Stomach (tissue), 9 donors: ENCODE results near the gene CCDC184. TPM values are rescaled to one million over a fixed set of nuclear protein-coding genes. Genes with fewer than 3 reads are reported as not detected.

Source experiments
- DNase-seq, 2 donors: peaks; one replicate each; pipeline versions ENCODE4 v3.0.0 to v3.0.0-alpha.2; 2013 to 2019
- H3K27ac ChIP-seq, 5 donors: fragments of 200-600 bp in 4 of 5; sonication (generic) in 4 of 5; one replicate each; pipeline ENCODE4 v1.5.1; 2013 to 2019; ENCODE audit warnings: mild to moderate bottlenecking in 1 of 5, moderate library complexity in 1 of 5
- H3K27me3 ChIP-seq, 3 donors: fragments of 200-600 bp; sonication (generic); one replicate each; pipeline ENCODE4 v1.5.1; 2017 to 2019; ENCODE audit warnings: mixed run types in 1 of 3
- H3K36me3 ChIP-seq, 4 donors: fragments of 200-600 bp; sonication (generic); 1 replicate in 3 of 4; 2 replicates in 1 of 4; pipeline ENCODE4 v1.5.1; 2016 to 2019
- H3K4me1 ChIP-seq, 4 donors: fragments of 200-600 bp; sonication (generic); one replicate each; pipeline ENCODE4 v1.5.1; 2016 to 2019
- H3K4me3 ChIP-seq, 4 donors: fragments of 200-600 bp; sonication (generic) in 3 of 4; one replicate each; pipeline ENCODE4 v1.5.1; 2016 to 2019; ENCODE audit warnings: mild to moderate bottlenecking in 1 of 4
- H3K9me3 ChIP-seq, 4 donors: fragments of 200-600 bp; sonication (generic); one replicate each; pipeline ENCODE4 v1.5.1; 2016 to 2019
- CTCF ChIP-seq, 7 experiments: fragments of 450-650 bp in 4 of 7; fragments of 200-600 bp in 3 of 7; sonication (generic) in 3 of 7; IDR thresholded peaks; one replicate each; pipeline ENCODE4 v1.5.1; 2016 to 2019; ENCODE audit warnings: antibody characterized with exemption in 7 of 7, control low read depth in 2 of 7, mild to moderate bottlenecking in 1 of 7
- EP300 ChIP-seq: sonication (generic); formaldehyde crosslinking; IDR thresholded peaks from one replicate; pipeline ENCODE4 v1.6.1; 2017; ENCODE audit warnings: antibody characterized with exemption
- POLR2A ChIP-seq, 4 donors: fragments of 450-650 bp; IDR thresholded peaks; one replicate each; pipeline ENCODE4 v1.6.1; 2016; ENCODE audit warnings: antibody characterized with exemption in 4 of 4, control low read depth in 2 of 4, mild to moderate bottlenecking in 1 of 4, moderate library complexity in 1 of 4
- POLR2AphosphoS5 ChIP-seq, 3 donors: sonication (generic); formaldehyde crosslinking; IDR thresholded peaks; one replicate each; pipeline ENCODE4 v1.6.1; 2016; ENCODE audit warnings: antibody characterized with exemption in 3 of 3
- WGBS, 5 donors: extraction: QIAGEN DNeasy Blood & Tissue Kit in 3 of 5; methylation state at CpG; one replicate each; pipeline versions ENCODE4 v1.1.5 to v1.1.7; 2013 to 2018; 5-methylcytosine and 5-hydroxymethylcytosine counted together
- intact Hi-C: fragments of 100-400 bp; cut with DNase I; formaldehyde crosslinking; loops from one replicate; pipeline ENCODE4 v1.15.1; 2023; ENCODE audit warnings: low total_unique reads
- polyA plus RNA-seq, 3 donors: library from polyadenylated mRNA; stranded (reverse); fragments of 200-250 nt; gene quantifications; one replicate each; pipeline ENCODE4 v1.2.3, GENCODE V29; 2013
- total RNA-seq, 5 donors: library from RNA; depleted of rRNA; stranded (reverse); fragments of >200 nt; gene quantifications; one replicate each; pipeline versions ENCODE4 v1.1.0 to v1.2.3, GENCODE V29; 2014 to 2016
- donor health status: healthy with polysubstance abuse.
- donor health status: Bipolar disorder and iron deficiency.
- donor health status: healthy.

The CCDC184 gene
- total and polyA plus RNA-seq, 8 donors = 0.29 to 4.7 (median 0.99) TPM; not detected in 2

- TF ChIP-seq EP300 (no peak), CTCF (IDR thresholded peaks at IDR 0.05) (no peak), POLR2AphosphoS5 (IDR thresholded peaks at IDR 0.05) (no peak), POLR2A (IDR thresholded peaks at IDR 0.05) (no peak)
- no peaks in the 10 kb centered on the region for H3K27me3 ChIP-seq
- H3K4me3 ChIP-seq = no peak overlapping the region
- H3K4me1 ChIP-seq = peaks cover 4 to 33% (median 20%) of the 10 kb centered on the region in 4 donors
- 44 to 61% (median 50%) methylated on average over 3 of the region's 3 CpGs for WGBS, 5 donors
- H3K9me3 ChIP-seq = peaks cover 3 to 21% (median 14%) of the 10 kb centered on the region in 4 donors
- intact Hi-C loops = no loop called here
- peak in 1 of 2 donors; percentile 55 for DNase-seq
- H3K36me3 ChIP-seq = peaks cover 0 to 10% (median under 1%) of the 10 kb centered on the region in 4 donors
- H3K27ac ChIP-seq = peak overlapping the region in 4 of 5 donors; percentile 92 to 98 (median 96)
Observed at GRCh38 chr12:48199774-48200221, 16.4 kb downstream of the CCDC184 start.

DNA sequence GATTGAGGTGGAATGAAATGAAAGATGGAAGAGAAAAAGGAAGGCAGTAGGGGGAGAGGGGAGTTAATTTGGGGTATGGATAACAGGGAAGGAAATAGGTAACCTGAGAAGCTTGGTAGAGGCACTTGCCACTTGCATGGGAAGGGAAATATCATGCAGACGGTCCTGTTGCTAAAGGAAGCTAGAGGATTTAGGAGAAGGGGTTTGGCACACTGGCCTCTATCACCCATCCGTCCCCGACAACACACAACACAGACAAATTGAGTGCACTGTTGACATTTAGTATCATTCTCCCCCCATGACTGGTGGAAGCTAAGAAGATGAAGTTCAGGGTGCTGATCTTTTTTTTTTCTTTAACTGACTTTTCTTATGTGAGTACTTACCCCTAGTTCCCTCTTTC is 17.6 kb downstream of the CCDC184 start:
- Histone ChIP-seq H3K36me3 (peaks cover 0 to 21% (median 4%) of the 10 kb centered on the region in 4 donors), H3K4me3 (no peak overlapping the region), H3K4me1 (peaks cover 4 to 33% (median 20%) of the 10 kb centered on the region in 4 donors), H3K27me3 (no peaks in the 10 kb centered on the region), H3K9me3 (peaks cover 3 to 34% (median 24%) of the 10 kb centered on the region in 4 donors), H3K27ac (no peak overlapping the region)
- no peak for TF ChIP-seq EP300
- TF ChIP-seq POLR2A (IDR thresholded peaks at IDR 0.05) = no peak
- TF ChIP-seq POLR2AphosphoS5 (IDR thresholded peaks at IDR 0.05) = no peak
- no peak for TF ChIP-seq CTCF (IDR thresholded peaks at IDR 0.05)
- 80 to 90% (median 89%) methylated on average over 3 of the region's 3 CpGs for WGBS, 5 donors
- no peak for DNase-seq
- intact Hi-C loops = no loop called here

DNA sequence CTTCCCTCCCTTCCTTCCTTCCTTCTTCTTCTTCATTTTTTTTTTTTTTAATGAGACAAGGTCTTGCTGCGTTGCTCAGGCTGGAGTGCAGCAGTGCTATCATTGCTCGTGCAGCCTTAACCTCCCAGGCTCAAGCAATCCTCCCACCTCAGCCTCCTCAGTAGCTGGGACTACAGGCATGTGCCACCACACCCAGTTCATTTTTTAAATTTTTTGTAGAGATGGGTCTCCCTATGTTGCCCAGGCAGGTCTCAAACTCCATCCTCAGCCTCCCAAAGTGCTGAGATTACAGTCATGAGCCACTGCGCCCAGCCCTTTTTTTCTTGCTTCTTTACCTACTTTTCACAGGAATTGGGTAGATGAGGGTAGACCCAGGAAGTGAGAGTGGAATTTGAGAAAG is 18.1 kb downstream of the CCDC184 start:
- intact Hi-C loops = no loop called here
- H3K4me3 ChIP-seq = no peak overlapping the region

GRCh38 chr12:48202766-48203165 is 19.3 kb downstream of the CCDC184 start:
- no peak overlapping the region for H3K4me3 ChIP-seq
- no peak overlapping the region for H3K27ac ChIP-seq
- intact Hi-C loops = no loop called here
- no peak for TF ChIP-seq POLR2A (IDR thresholded peaks at IDR 0.05)
- TF ChIP-seq POLR2AphosphoS5 (IDR thresholded peaks at IDR 0.05) = no peak
- no peak for TF ChIP-seq EP300
- TF ChIP-seq CTCF (IDR thresholded peaks at IDR 0.05) = no peak
- peaks cover 18 to 51% (median 35%) of the 10 kb centered on the region in 4 donors for H3K9me3 ChIP-seq
- peaks cover 0 to 21% (median 4%) of the 10 kb centered on the region in 4 donors for H3K36me3 ChIP-seq
- no peaks in the 10 kb centered on the region for H3K27me3 ChIP-seq
- DNase-seq = no peak
- 89 to 94% (median 92%) methylated on average over 8 of the region's 8 CpGs for WGBS, 5 donors
- peaks cover 4 to 24% (median 14%) of the 10 kb centered on the region in 4 donors for H3K4me1 ChIP-seq

More for the DNA sequence above, 18.1 kb downstream of the CCDC184 start:
- no peak for DNase-seq
- peaks cover 0 to 21% (median 4%) of the 10 kb centered on the region in 4 donors for H3K36me3 ChIP-seq
- peaks cover 7 to 38% (median 28%) of the 10 kb centered on the region in 4 donors for H3K9me3 ChIP-seq
- no peak for TF ChIP-seq POLR2A (IDR thresholded peaks at IDR 0.05)
- TF ChIP-seq EP300 = no peak
- TF ChIP-seq CTCF (IDR thresholded peaks at IDR 0.05) = no peak
- no peak for TF ChIP-seq POLR2AphosphoS5 (IDR thresholded peaks at IDR 0.05)
- H3K27me3 ChIP-seq = no peaks in the 10 kb centered on the region
- H3K4me1 ChIP-seq = peaks cover 4 to 33% (median 20%) of the 10 kb centered on the region in 4 donors
- WGBS, 5 donors = 92 to 98% (median 95%) methylated on average over 3 of the region's 3 CpGs
- no peak overlapping the region for H3K27ac ChIP-seq
